Endodermal cell (in vitro differentiated cells): ENCODE data around the gene FNDC1. TPM values are rescaled to one million over a fixed set of nuclear protein-coding genes. Genes with fewer than 3 reads are reported as not detected.

ENCODE experiments used
- DNase-seq: peaks from one replicate; pipeline ENCODE4 v3.0.0-alpha.2; 2017
- H3K27ac ChIP-seq: 2 replicates; pipeline ENCODE4 v1.5.1; 2013; ENCODE audit warnings: mild to moderate bottlenecking, low read depth, low read length, moderate library complexity
- H3K27me3 ChIP-seq: 2 replicates; pipeline ENCODE4 v1.6.1; 2013; ENCODE audit warnings: mild to moderate bottlenecking, low read length, moderate library complexity; ENCODE audit not compliant: insufficient read depth, control insufficient read depth, poor library complexity, severe bottlenecking
- H3K36me3 ChIP-seq: 2 replicates; pipeline ENCODE4 v1.7.0; 2013; ENCODE audit warnings: mild to moderate bottlenecking, low read length, moderate library complexity; ENCODE audit not compliant: control insufficient read depth, insufficient read depth
- H3K4me1 ChIP-seq: one replicate; pipeline ENCODE4 v1.7.0; 2013; ENCODE audit warnings: low read length; ENCODE audit not compliant: control insufficient read depth, insufficient read depth
- H3K4me3 ChIP-seq: 2 replicates; pipeline ENCODE4 v1.5.1; 2013; ENCODE audit warnings: mild to moderate bottlenecking, low read length, moderate library complexity
- H3K9ac ChIP-seq: 2 replicates; pipeline ENCODE4 v1.6.1; 2013; ENCODE audit warnings: mild to moderate bottlenecking, low read length, moderate library complexity; ENCODE audit not compliant: poor library complexity, severe bottlenecking; ENCODE audit errors: extremely low read depth
- H3K9me3 ChIP-seq: 2 replicates; pipeline ENCODE4 v1.6.1; 2013; ENCODE audit warnings: mild to moderate bottlenecking, low read length, moderate library complexity; ENCODE audit not compliant: control insufficient read depth
- H3K27ac Mint-ChIP-seq: 2 replicates; pipeline ENCODE4 v1.8.0; 2020; ENCODE audit warnings: mixed read lengths
- H3K27me3 Mint-ChIP-seq: 2 replicates; pipeline ENCODE4 v1.8.0; 2021; ENCODE audit warnings: mild to moderate bottlenecking, mixed read lengths; ENCODE audit not compliant: insufficient read depth
- H3K36me3 Mint-ChIP-seq: 2 replicates; pipeline ENCODE4 v1.8.0; 2020; ENCODE audit warnings: low read depth, mixed read lengths
- H3K4me1 Mint-ChIP-seq: 2 replicates; pipeline ENCODE4 v1.8.0; 2020; ENCODE audit warnings: mixed read lengths
- H3K4me3 Mint-ChIP-seq: 2 replicates; pipeline ENCODE4 v1.8.0; 2020; ENCODE audit warnings: mild to moderate bottlenecking, moderate library complexity, mixed read lengths
- H3K9me3 Mint-ChIP-seq: 2 replicates; pipeline ENCODE4 v1.8.0; 2020; ENCODE audit warnings: mild to moderate bottlenecking, mixed read lengths
- CTCF ChIP-seq: fragments of 200-600 bp; sonication (generic); conservative IDR thresholded peaks from 2 replicates; pipeline ENCODE4 v1.5.0; 2021; ENCODE audit warnings: antibody characterized with exemption, mild to moderate bottlenecking
- WGBS, 2 experiments: methylation state at CpG; one replicate each; pipeline versions ENCODE4 v1.1.5 to v1.1.7; 2013; ENCODE audit warnings: missing lambda C conversion rate in 2 of 2, mixed read lengths in 1 of 2; ENCODE audit not compliant: insufficient coverage in 1 of 2, insufficient read length in 1 of 2; 5-methylcytosine and 5-hydroxymethylcytosine counted together
- total RNA-seq, 2 donors: library from RNA; stranded (reverse); fragmentation: NEBNext Ultra II Directional in 1 of 2; extraction: Animal tissue kit (Norgen Biotek cat#: 25700) in 1 of 2; gene quantifications; 2 replicates in 1 of 2; 3 replicates in 1 of 2; pipeline ENCODE4 v1.2.1, GENCODE V29; 2021

Gene FNDC1
- total RNA-seq, 2 donors from 2014 or later, result 0.55 to 0.62 TPM

GRCh38 chr6:159224452-159224851 lies 55.3 kb downstream of the FNDC1 start:
- no peaks in the 10 kb centered on the region for H3K9me3 Mint-ChIP-seq
- H3K4me3 Mint-ChIP-seq, result no peak overlapping the region
- 89 to 100% methylated on average over 1 of the region's 2 CpGs for WGBS, 2 experiments
- H3K4me1 ChIP-seq, result no peaks in the 10 kb centered on the region
- no peak overlapping the region for H3K4me3 ChIP-seq
- H3K27ac Mint-ChIP-seq, result no peak overlapping the region
- H3K36me3 ChIP-seq, result no peaks in the 10 kb centered on the region
- peaks cover 2% of the 10 kb centered on the region for H3K27me3 Mint-ChIP-seq
- no peaks in the 10 kb centered on the region for H3K36me3 Mint-ChIP-seq
- peaks cover 5% of the 10 kb centered on the region for H3K27me3 ChIP-seq
- no peak for TF ChIP-seq CTCF
- H3K4me1 Mint-ChIP-seq, result no peaks in the 10 kb centered on the region
- H3K9ac ChIP-seq, result no peak overlapping the region
- no peak for DNase-seq
- no peak overlapping the region for H3K27ac ChIP-seq
- no peaks in the 10 kb centered on the region for H3K9me3 ChIP-seq

- Histone ChIP-seq H3K27ac (no peak overlapping the region), H3K4me1 (no peaks in the 10 kb centered on the region), H3K36me3 (no peaks in the 10 kb centered on the region), H3K27me3 (peaks cover 48% of the 10 kb centered on the region), H3K9ac (no peak overlapping the region), H3K4me3 (no peak overlapping the region), H3K9me3 (no peaks in the 10 kb centered on the region)
- Mint-ChIP-seq H3K4me1 (no peaks in the 10 kb centered on the region), H3K27me3 (peaks cover 37% of the 10 kb centered on the region), H3K9me3 (no peaks in the 10 kb centered on the region), H3K36me3 (no peaks in the 10 kb centered on the region), H3K4me3 (no peak overlapping the region), H3K27ac (no peak overlapping the region)
- DNase-seq, result no peak
- whole genome bisulfite sequencing, 2 experiments, result 83 to 100% methylated on average over 1 to 8 of the region's 8 CpGs
- TF ChIP-seq CTCF, result no peak
These were observed 60.5 kb downstream of the FNDC1 start for GRCh38 chr6:159229651-159230051.

- no peaks in the 10 kb centered on the region for H3K4me1 ChIP-seq
- Mint-ChIP-seq H3K4me1 (no peaks in the 10 kb centered on the region), H3K9me3 (no peaks in the 10 kb centered on the region), H3K27me3 (peaks cover 56% of the 10 kb centered on the region), H3K27ac (no peak overlapping the region), H3K4me3 (no peak overlapping the region), H3K36me3 (no peaks in the 10 kb centered on the region)
- H3K9ac ChIP-seq, result no peak overlapping the region
- no peak overlapping the region for H3K4me3 ChIP-seq
- peaks cover 71% of the 10 kb centered on the region for H3K27me3 ChIP-seq
- WGBS, 2 experiments, result 92 to 95% methylated on average over 22 to 38 of the region's 38 CpGs
- no peak overlapping the region for H3K27ac ChIP-seq
- no peaks in the 10 kb centered on the region for H3K36me3 ChIP-seq
- DNase-seq, result no peak
- H3K9me3 ChIP-seq, result no peaks in the 10 kb centered on the region
- no peak for TF ChIP-seq CTCF
These were observed 63.0 kb downstream of the FNDC1 start for GRCh38 chr6:159232106-159232645.
